Left forelimb (tissue), 1 donor: ENCODE results near the gene SLC26A9.

Source experiments
- DNase-seq: peaks from one replicate; pipeline ENCODE4 v3.0.0-alpha.2; 2018; ENCODE audit warnings: low spot score

SLC26A9 gene

DNA sequence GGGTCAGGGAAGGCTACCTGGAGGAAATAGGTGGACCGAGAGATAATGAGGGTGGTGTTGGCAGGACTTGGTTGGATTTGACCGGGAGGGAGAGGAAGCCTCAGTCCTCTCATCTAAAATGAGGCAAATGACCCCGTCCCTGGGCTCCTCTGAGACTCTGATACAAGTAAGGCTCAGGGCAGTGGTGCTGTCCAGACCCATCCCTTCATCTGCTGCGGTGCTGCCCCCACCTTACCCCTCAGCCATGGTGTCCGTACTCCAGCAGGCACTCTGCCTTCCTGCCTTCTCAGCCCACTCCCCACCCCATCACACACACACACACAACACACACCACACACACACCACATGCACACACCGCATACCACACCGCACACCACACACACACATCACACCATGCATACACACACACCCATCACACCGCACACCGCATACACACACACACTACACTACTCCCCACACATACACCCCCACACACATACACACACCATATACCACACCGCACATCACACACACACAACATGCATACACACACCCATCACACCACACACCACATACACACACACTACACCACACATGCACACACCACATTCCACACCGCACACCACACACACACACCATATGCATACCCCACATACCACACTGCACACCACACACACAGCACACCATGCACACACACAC is 29.4 kb upstream of the SLC26A9 start:
- DNase-seq = no peak

DNA sequence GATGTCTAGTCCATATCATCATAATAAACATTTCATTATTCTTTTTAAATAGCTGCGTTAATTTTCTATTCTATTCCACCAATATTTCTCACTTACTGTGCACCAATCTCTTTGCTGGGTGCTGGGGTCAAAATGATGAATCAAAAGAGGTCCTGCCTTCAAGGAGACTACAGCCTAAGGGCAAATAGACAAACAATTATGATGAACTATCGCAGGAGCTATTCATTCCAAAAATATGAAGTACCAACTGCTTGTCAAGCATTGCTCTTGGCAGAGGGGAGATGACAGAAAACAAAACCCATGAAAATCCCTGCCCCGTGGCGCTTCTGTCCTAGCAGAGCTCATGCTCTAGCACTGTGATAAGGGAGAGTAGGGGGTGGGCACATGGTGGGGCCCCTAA is 28.8 kb upstream of the SLC26A9 start:
- DNase-seq = no peak

DNA sequence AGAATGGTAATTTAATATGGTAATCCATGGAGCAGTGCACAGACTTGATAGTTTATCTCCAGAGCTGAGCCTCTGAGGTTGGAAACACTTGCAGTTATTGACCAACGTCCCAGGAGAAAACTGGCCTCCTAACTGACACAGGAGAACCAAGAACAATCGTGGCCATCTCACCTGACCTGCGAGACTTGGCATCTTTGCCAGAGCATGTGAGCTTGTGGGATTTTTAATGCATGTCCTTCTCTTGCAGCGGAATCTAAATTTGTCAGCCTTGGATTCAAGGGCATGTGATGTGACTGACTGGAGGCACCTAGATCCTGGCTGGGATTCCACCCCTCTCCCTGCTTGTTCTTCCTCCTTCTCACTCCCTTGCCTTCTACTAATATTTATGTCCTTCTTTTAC is 27.8 kb upstream of the SLC26A9 start:
- no peak for DNase-seq

DNA sequence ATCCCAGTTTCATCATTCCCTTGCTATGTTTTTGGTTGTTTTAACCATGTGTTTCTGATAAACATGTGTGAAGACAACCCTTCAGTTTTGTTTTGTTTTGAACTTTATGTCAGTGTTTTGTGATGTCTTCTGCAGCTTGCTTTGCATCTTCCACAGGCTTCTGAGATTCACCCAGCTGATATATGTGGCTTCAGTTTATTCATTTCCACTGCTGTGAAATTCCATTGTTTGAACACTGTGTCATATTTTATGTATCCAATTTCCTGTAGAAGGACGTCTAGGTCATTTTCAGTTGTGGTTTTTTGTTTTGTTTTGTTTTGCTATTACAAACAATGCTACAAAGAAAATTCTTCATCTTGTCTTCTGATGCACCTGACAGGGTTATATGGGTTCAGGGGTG is 27.2 kb upstream of the SLC26A9 start:
- no peak for DNase-seq

DNA sequence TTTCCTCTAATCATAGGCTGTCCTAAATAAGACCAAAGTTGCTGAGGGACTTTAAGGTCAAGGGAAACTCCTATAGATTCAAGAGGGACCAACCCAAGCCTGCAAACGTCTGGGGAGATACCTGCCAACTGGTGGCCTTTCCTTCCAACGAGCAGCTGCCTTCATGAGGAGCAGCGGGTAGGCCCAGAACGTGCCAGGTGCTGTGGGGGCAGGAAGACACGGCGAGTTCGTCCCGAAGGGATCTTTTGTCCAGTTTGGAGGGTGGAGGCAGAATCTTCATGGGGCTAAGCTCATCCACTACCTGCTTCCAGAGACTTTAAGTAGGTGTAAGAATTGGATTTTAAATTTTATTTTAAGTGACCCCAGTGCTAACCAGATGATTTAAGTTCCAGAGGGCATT is 26.0 kb upstream of the SLC26A9 start:
- DNase-seq = no peak

DNA sequence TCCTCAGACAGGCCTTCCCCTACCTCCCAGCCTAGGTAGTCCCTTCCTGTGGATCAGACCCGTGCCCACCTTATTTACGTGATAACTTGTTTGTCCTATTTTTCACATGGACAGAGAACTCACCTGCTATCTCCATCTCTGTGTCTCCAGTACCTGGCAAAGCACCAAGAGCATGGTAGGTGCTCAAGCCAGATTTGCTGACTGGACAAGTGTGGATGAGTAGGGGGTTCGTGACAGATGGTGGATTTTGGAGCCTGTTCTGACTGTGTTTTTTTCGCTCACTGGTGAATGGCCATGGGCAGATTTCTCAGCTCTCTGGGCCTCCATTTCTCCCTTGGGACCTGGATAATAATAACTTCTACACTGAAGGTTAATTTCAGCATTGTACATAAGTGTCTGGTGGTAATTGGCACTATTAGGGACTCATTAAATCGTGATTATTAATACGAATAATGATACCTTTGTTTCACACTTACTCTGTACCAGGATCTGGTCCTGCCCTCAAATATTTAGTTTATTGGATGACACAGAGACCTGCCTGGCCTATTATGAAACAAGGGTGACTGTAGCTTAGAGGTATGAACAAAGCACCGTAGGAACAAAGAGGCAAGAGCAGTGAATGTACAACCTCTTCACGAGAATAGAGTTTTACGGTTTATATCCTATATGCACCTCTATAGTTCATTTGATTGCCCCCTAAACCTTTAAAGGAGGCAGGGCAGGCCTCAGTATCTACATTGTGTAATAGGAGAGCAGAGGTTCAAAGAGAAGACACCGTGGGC is 24.5 kb upstream of the SLC26A9 start:
- no peak for DNase-seq

DNA sequence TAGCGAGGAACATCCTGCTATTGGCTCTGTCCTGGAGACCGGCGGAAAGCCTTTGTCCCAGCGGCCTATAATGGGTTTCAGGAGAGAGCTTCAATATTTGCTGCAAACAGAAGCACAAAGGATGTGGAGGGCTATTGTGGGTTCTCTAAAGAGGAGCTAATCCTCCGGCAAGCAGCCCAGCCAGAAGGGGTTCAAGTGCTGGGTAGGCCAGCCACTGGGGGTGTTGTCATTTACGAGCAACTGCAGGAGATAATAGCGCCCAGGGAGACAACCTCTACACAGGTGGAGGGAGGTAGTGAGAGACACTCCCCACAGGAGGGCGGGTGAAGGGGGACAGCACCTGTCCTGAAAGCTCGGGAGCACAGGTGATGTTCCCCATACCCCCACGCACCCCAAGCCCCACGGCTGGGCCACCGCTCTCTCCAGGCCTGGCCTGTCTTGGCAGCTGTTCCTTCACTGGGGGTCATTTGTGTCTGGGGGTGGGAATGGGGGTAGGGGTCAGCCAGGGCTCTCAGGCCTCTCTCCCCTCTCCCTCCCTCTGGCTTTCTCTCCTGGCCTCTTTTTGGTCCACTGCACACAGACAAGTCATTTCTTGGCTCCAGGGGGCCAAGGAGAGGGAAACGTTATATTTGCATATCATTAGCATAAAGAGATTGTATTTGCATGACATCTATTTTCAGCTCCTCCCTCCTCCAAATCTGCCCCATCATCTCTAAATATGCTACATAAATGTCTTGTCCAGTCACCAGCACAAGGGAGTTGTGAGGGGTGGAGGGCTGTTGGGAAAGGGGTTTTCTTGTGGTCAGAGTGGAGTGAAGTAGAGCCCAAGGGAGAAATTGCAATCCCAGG is 22.0 kb upstream of the SLC26A9 start:
- DNase-seq = no peak

DNA sequence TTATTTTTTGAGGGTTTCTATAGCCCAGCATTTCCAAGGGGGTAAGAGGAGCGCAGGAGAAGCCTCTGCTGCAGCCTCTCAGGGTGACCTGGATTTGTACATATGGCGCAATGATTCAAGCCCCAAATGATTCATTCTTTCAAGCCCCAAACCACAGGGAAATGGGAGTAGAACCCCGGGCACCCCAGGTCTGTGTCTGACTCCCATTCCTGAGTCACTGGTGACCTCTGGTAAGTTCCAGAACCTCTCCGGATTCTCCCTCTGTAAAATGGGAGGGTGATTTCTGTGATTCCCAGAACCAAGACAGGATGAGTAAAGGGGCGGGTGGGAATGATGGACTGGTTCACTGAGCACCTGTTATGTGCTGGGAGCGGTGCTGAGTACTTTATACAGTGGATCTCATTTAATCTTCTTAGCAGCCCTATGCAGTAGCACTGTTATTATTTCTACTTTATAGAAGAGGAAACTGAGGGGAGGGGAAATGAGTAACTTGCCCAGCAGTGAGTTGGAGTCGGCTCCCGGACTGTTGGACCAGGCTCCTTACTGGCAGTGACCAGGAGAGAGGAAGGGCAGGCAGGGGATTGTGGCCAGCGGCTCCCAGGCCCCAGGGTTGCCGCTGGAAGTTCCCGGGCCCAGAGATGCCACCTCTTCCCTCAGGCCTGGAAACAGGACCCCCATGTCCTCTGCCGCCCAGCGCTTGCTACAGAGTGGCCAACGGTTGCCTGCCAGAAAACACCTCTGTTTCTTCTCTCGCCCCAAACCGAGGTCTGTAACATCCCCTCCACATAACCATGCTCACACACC is 20.3 kb upstream of the SLC26A9 start:
- DNase-seq = no peak

DNA sequence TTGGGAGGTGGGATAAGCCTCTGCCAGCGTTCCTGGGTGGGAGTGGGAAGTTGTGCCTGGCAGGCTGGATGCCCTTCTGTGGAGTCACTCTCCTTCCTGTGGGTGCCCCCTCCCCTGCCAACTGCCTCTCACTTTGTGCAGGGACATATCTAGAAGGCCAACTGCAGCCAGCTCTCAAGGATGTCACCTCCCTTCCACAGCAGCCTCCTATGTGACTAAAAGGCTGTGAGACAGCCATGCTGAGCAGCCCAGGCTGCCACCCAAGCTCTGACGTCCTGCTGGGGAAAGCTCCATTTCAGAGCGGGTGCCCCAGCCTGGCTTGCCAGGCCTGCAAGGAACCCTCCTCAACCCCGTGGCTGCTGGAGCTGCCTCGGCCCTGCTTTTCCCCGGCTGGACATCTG is 19.6 kb upstream of the SLC26A9 start:
- no peak for DNase-seq

DNA sequence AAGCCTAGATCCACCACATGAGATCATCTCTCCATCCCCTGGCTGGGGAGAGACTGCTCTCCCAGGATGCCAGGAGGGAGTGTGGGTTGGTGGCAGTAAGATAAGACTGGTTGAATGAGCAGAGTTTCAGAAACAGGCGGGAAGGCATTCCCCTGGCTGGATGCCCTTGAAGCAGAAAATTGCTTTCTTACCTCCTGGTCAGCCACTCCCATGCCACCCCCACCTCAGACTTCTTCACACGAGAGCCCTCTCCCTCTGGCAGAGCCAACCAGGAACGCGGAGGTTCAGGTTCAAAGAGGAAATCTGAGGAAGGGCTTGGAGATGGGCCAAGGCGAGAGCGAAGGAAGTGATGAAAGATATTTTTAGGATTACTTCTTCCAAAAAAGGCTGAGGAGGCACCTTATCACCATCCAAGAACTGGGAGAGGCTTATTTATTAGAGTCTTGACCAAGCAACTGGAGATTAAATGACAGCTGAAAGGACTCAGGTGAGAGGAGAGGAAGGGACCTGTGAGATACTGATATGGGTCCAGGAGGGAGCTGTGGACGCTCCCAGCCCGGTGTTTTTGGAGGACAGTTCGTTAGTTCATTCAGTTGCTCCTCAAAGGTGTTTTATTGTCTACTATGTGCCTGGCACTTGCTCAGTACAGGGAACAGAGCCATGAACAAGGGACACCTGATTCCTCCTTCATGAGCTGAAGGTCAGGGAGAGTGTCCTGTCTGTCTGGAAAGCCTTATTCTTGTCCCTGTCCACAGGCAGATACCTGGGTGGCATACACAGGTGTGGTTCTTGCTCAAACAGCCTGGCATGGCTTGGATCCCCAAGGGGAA is 18.9 kb upstream of the SLC26A9 start:
- DNase-seq = no peak

DNA sequence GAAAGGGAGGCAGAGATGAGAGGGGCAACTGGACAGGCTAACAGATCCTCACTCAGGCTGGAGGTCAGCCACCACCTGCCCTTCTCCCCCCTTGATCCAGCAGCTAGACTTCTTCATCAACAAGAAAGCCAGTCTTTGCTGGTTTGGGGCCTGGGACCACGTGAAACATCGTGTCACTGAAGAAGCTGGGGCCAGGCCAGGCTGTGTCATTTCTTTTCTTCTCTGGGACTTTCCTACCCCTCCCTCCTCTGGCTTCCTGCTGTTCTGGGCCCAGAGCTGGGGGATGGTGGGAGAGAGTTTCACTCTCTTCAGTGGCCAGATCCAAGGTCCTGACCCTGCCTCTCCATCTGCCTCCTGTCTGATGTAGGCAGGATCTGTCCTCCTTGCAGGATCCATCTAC is 18.1 kb upstream of the SLC26A9 start:
- DNase-seq = no peak

DNA sequence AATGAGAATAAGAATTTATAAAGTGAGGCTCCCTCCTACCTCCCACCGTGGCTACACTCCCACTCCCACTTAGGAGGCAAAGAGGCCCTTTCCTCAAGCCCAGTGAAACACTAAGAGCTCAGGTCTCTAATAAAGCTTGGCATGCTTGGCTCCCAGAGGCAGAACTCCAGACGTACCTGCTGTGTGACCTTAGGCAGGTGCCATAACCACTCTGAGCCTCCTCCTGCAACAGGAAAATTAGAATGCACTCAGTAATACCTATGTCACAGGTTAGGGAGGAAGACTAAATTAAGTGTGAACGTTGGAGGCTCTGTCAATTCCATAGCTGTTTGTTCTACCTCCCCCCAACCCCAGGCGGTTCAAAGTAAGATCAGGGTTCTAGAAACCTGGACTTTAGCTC is 16.5 kb upstream of the SLC26A9 start:
- no peak for DNase-seq

DNA sequence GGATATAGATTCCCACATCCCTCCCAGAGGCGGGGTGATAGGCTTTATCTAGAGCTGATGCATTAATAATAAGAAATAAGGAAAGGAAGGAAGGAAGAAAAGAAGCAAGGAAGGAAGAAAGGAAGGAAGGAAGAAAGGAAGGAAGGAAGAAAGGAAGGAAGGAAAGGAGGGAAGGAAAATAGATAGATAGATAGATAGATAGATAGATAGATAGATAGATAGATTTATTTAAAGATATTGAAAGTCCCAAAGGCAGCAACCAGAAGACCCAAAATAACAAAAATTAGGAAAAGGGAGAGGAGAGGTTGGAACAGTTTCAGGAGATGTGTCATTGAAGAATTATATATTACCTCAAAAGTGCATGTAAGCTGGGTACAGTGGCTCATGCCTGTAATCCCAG is 12.2 kb upstream of the SLC26A9 start:
- no peak for DNase-seq

DNA sequence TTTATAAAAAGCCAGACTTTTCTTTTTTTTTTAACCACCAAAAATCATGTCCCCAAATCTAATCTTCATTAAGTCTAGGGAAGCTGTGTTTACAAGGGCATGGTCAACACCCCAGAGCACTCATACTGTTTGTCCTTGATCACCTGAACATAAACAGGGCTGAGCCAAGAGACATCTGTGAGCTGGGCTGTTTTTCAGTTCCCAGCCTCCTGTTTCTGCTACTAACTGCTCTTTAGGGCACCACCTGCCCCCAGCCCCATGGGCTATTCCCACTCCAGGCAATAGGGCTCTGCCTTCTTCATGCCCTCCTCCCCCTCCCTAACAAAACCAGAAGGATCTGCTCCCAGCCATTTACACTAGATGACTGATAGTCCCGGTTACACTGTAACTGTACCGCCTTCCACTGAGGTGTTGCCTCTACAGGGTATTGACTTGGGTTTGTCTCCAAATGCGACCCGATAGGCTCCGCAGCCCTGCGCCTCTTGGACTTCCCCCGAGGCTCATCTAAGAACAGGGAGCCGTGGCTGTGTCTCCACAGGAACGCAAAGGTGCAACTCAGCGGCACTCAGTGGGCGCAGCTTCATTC is 11.7 kb upstream of the SLC26A9 start:
- no peak for DNase-seq

DNA sequence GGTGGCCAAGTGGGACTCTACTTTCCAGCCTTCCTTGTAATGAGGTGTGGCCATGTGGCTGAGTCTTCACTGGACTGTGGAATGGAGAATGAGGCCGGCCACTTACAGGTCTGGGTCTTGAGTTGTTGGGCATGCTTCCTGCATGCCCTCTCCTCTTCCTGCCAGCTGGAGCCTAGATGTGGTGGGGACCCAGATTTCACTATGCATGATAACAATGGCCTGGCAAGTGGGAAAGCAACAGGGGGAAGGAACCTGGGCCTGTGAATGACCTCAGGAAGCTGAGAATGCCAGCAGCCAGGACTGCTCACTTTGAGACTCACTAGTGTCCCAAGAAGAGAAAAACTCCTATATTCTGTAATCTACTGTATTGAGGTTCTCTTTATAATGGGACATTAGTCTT is 8.5 kb upstream of the SLC26A9 start:
- DNase-seq = no peak

DNA sequence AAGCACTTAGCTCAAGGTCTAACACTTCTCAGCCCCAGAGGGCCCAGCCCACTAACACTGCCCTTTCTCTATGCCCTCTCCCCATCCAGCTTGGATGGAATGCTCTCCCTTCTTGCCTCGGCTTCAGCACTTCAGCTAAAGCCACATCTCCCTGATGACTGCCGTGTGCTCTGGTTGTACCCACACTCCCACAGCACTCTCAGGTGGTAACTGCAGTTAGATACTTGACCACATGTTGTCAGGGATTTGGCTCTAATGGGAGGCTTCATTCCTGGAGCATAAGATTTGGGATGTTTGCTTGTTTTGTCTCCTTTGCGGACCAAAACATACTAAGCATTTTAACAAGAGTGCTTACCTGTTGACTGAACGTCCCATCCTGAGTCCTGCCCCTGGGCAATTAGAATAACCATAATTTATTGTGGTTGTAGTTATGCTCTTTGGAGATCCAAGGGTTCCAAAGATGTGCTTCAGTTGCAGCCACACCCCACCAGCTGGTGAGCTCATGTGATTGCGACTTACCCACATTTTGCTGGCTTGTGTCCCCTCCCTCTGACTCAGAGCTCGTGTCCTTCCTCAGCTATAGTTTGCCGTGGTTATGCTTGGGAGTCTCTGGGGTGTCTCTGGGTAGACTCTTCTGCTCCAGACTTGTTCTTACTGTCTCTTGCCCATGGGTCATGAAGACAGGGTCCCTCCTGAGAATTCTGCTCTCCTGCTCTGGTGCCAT is 7.7 kb upstream of the SLC26A9 start:
- DNase-seq = no peak

DNA sequence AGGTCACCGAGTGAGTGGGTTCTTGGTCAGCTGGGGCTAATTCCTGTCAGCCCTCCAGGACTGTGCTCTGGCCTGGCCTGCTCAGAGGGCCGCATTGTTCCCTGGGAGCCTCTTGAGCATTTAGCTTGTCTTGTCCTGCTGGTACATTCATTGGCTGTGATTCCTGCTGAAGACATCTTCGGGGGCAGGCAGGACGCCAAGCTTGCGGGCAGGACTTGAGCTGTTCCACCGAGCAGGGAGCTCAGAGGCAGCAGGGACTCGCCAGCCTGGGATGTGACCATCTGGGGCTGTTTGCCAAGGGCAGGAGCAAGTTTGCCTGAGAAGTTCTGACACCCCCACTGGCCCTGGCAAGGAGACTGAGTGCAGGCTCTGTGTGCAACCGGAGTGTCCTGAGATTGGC is 7.0 kb upstream of the SLC26A9 start:
- DNase-seq = no peak

DNA sequence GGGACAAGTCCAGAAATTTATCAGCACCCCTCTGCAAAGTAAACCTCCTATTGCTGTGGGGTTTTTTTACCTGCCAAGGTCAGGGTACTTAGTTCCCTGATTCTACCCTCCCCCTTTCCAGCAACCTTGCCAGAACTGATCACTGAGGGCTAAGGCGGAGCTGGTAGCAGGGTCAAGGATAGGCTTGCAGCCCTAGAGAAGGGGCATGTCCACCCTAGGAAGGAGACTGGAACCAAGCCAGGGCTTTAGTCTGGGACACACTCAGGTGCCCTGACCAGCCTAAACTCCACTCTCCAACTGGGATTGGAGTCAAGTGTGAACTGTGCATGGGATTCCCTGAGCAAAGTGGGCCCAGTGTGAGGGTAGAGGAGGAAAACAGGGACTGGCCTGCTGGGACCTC is 6.5 kb upstream of the SLC26A9 start:
- no peak for DNase-seq

DNA sequence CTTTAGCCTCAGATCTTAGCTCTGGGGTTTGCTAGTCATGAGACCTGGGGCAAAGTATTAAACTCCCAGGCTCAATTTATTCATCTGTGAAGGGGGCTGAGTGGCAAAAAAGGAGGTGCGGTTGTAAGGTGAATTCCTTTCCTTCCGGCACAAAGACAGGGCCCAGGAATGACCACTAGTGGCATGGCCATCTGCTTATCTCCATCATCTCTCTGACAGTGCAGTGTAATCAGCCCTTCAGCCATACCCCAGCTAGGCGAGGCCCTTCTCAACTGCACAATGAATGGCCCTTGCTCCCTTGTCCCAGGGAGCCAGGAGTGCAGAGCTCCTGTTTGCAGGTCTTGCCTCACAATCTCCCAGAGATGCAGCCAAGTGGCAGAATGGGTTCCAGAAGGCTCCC is 5.6 kb upstream of the SLC26A9 start:
- no peak for DNase-seq

DNA sequence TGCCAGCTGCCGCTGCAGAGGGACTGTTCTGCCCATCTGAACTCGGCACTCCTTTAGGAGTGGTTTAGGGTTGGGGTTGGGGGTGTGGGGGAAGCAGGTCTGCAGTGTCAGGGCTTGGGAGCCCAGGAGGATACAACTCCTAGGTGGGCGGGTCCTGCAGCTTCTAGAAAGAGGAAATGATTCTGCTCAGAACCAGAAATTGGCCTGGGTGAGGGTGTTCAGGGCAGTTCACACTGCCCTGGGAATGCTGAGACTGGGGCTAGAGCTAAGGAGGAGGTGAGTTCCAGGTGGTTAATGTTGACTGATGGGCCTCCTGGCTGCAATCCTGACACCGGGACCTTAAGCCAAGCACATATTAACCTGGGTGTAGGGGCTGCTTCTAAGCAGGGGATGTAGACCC is 4.8 kb upstream of the SLC26A9 start:
- DNase-seq = no peak
